HG02571 (cell line): ENCODE measurements around the gene KRT82.

Source experiments
- ATAC-seq: cut with Tn5 transposase; IDR thresholded peaks from one replicate; pipeline ENCODE4 v1.9.1; 2021; ENCODE audit warnings: mild to moderate bottlenecking, moderate library complexity; ENCODE audit not compliant: unreplicated experiment

The KRT82 gene

GRCh38 chr12:52436000-52436827, 30.1 kb upstream of the KRT82 start:
- no peak for ATAC-seq

GRCh38 chr12:52435659-52435999, 29.5 kb upstream of the KRT82 start:
- no peak for ATAC-seq

GRCh38 chr12:52434760-52435530, 28.8 kb upstream of the KRT82 start:
- no peak for ATAC-seq

GRCh38 chr12:52434081-52434733, 28.1 kb upstream of the KRT82 start, which contains the start of gene KRT75:
KRT75 (minus strand) TSS chr12:52434371; CDS start chr12:52434304, 67 bp downstream.
- ATAC-seq: no peak

- no peak for ATAC-seq
Observed at GRCh38 chr12:52433501-52434080, 27.5 kb upstream of the KRT82 start.

- no peak for ATAC-seq
Observed at GRCh38 chr12:52432559-52433207, 26.5 kb upstream of the KRT82 start.

GRCh38 chr12:52428121-52428520, 22.0 kb upstream of the KRT82 start:
- ATAC-seq: no peak

GRCh38 chr12:52427083-52427482, 20.9 kb upstream of the KRT82 start:
- ATAC-seq: no peak

- ATAC-seq: no peak
Observed at GRCh38 chr12:52426034-52426433, 19.9 kb upstream of the KRT82 start.

- no peak for ATAC-seq
Observed at GRCh38 chr12:52425466-52425865, 19.3 kb upstream of the KRT82 start.

- ATAC-seq: no peak
Observed at GRCh38 chr12:52423661-52424500, 17.7 kb upstream of the KRT82 start.

GRCh38 chr12:52423035-52423434, 16.9 kb upstream of the KRT82 start:
- ATAC-seq: no peak

- ATAC-seq: no peak
Observed at GRCh38 chr12:52419656-52420055, 13.5 kb upstream of the KRT82 start.

- ATAC-seq: no peak
Observed at GRCh38 chr12:52418576-52419110, 12.5 kb upstream of the KRT82 start.

GRCh38 chr12:52417740-52418139, 11.6 kb upstream of the KRT82 start:
- no peak for ATAC-seq

GRCh38 chr12:52416795-52417194, 10.7 kb upstream of the KRT82 start:
- no peak for ATAC-seq

- no peak for ATAC-seq
Observed at GRCh38 chr12:52415870-52416750, 10.0 kb upstream of the KRT82 start.

- ATAC-seq: no peak
Observed at GRCh38 chr12:52414936-52415335, 8.8 kb upstream of the KRT82 start.
